HCT116 (cell line): ENCODE measurements around the gene LRRC1. TPM values are rescaled to one million over a fixed set of nuclear protein-coding genes. Genes with fewer than 3 reads are reported as not detected.

ENCODE experiments used
- ATAC-seq: fragments of 200-7000 bp; cut with Tn5 transposase; 2 replicates; pipeline ENCODE4 v1.9.1; 2020; ENCODE audit warnings: mild to moderate bottlenecking, moderate library complexity
- BruUV-seq: library from RNA; stranded (reverse); fragments of 400-500 nt; replicated peaks from 2 replicates; lab custom pipeline; 2021; lab: Mats Ljungman, UMichigan
- CTCF ChIA-PET: fragments of 300-600 bp; sonication (Branson Sonifier 250); formaldehyde crosslinking; loops from one replicate; lab custom pipeline; 2021; ENCODE audit warnings: antibody characterized with exemption; lab: Charles Lee
- POLR2A ChIA-PET: fragments of 300-600, 350-600 bp; sonication (Branson Sonifier 250); formaldehyde crosslinking; loops from one replicate; lab custom pipeline; 2021; ENCODE audit warnings: antibody characterized with exemption; lab: Charles Lee
- RAD21 ChIA-PET, 2 experiments: fragments of 300-600 bp; sonication (Branson Sonifier 250); formaldehyde crosslinking; loops; one replicate each; lab custom pipeline; 2023; ENCODE audit warnings: low total read pairs in 2 of 2; ENCODE audit not compliant: uncharacterized antibody in 2 of 2, unreplicated experiment in 2 of 2, low non-redundant PET in 1 of 2; lab: Charles Lee
- DNase-seq: peaks from one replicate; pipeline ENCODE4 v3.0.0-alpha.2; 2010; ENCODE audit warnings: low read depth, low spot score
- H2AFZ ChIP-seq: fragments of 200-600 bp; shearing (Covaris generic), sonication (generic); 2 replicates; pipeline ENCODE4 v1.6.1; 2017; ENCODE audit warnings: low read depth, mixed run types, mixed read lengths, antibody characterized with exemption, low read length; ENCODE audit not compliant: poor library complexity, severe bottlenecking
- H3K27ac ChIP-seq: 2 replicates; pipeline ENCODE4 v1.5.1; 2012; ENCODE audit warnings: low read depth, low read length
- H3K27me3 ChIP-seq: fragments of 200-600 bp; sonication (generic); 2 replicates; pipeline ENCODE4 v1.6.1; 2016; ENCODE audit warnings: mixed run types, low read length, mixed read lengths; ENCODE audit not compliant: insufficient read depth
- H3K36me3 ChIP-seq, 2 experiments: fragments of 200-500 bp in 1 of 2; fragments of 200-600 bp in 1 of 2; sonication (Bioruptor generic) in 1 of 2; sonication (generic) in 1 of 2; 2 replicates each; pipeline versions ENCODE4 v1.5.1 to v1.6.1; 2014 to 2016; ENCODE audit warnings: low read length in 2 of 2, inconsistent platforms in 1 of 2, mixed read lengths in 1 of 2, mixed run types in 1 of 2; ENCODE audit not compliant: insufficient read depth in 2 of 2, control insufficient read depth in 1 of 2
- H3K4me1 ChIP-seq, 2 experiments: fragments of 200-600 bp in 1 of 2; sonication (generic) in 1 of 2; 2 replicates each; pipeline versions ENCODE4 v1.5.1 to v1.6.1; 2012 to 2017; ENCODE audit warnings: low read length in 2 of 2, inconsistent platforms in 1 of 2, mild to moderate bottlenecking in 1 of 2, mixed read lengths in 1 of 2, mixed run types in 1 of 2, moderate library complexity in 1 of 2; ENCODE audit not compliant: insufficient read depth in 2 of 2, control insufficient read depth in 1 of 2
- H3K4me2 ChIP-seq: fragments of 200-600 bp; sonication (generic); 2 replicates; pipeline ENCODE4 v1.6.1; 2017; ENCODE audit warnings: mixed run types, low read length, mixed read lengths
- H3K4me3 ChIP-seq, 2 experiments: fragments of 200-600 bp in 1 of 2; sonication (generic) in 1 of 2; replicated peaks in 1 of 2; 2 replicates each; pipeline ENCODE4 v1.5.1; 2011 to 2016; ENCODE audit warnings: low read length in 2 of 2, control low read depth in 1 of 2, low read depth in 1 of 2, mild to moderate bottlenecking in 1 of 2, mixed read lengths in 1 of 2, mixed run types in 1 of 2
- H3K79me2 ChIP-seq: fragments of 200-600 bp; sonication (generic); 2 replicates; pipeline ENCODE4 v1.6.1; 2017; ENCODE audit warnings: mild to moderate bottlenecking, mixed run types, low read length, moderate library complexity, mixed read lengths; ENCODE audit not compliant: insufficient read depth
- H3K9ac ChIP-seq: fragments of 200-600 bp; sonication (generic); 2 replicates; pipeline ENCODE4 v1.6.1; 2016; ENCODE audit warnings: low read length, mixed read lengths
- H3K9me2 ChIP-seq: fragments of 200-600 bp; sonication (generic), shearing (Covaris generic); 2 replicates; pipeline ENCODE4 v1.6.1; 2017; ENCODE audit warnings: mixed run types, mild to moderate bottlenecking, moderate library complexity; ENCODE audit not compliant: insufficient read depth
- H3K9me3 ChIP-seq, 2 experiments: fragments of 200-500 bp in 1 of 2; fragments of 200-600 bp in 1 of 2; sonication (Bioruptor generic) in 1 of 2; sonication (generic) in 1 of 2; 2 replicates each; pipeline ENCODE4 v1.6.1; 2014 to 2017; ENCODE audit warnings: low read length in 2 of 2, mixed read lengths in 2 of 2, inconsistent platforms in 1 of 2, low read depth in 1 of 2, mild to moderate bottlenecking in 1 of 2, mixed run types in 1 of 2, moderate library complexity in 1 of 2; ENCODE audit not compliant: control insufficient read depth in 1 of 2, insufficient read depth in 1 of 2
- H4K20me1 ChIP-seq: fragments of 200-600 bp; sonication (generic), shearing (Covaris generic); 2 replicates; pipeline ENCODE4 v1.6.1; 2017; ENCODE audit warnings: mixed run types, mild to moderate bottlenecking, moderate library complexity; ENCODE audit not compliant: insufficient read depth
- CBX3 ChIP-seq: IDR thresholded peaks from 2 replicates; pipeline ENCODE4 v1.6.1; 2012; ENCODE audit warnings: low read depth
- EZH2phosphoT487 ChIP-seq: fragments of 200-600 bp; IDR thresholded peaks from 2 replicates; pipeline ENCODE4 v1.6.1; 2018; ENCODE audit warnings: antibody characterized with exemption, borderline replicate concordance
- RAD21 ChIP-seq: IDR thresholded peaks from 2 replicates; pipeline ENCODE4 v1.6.1; 2012; ENCODE audit warnings: low read depth, mild to moderate bottlenecking
- SIN3A ChIP-seq: IDR thresholded peaks from 2 replicates; pipeline ENCODE4 v1.6.1; 2012; ENCODE audit warnings: low read depth
- ZFX ChIP-seq: fragments of 450-650 bp; IDR thresholded peaks from 2 replicates; pipeline ENCODE4 v1.6.1; 2017
- intact Hi-C: fragments of 100-400 bp; cut with micrococcal nuclease; formaldehyde crosslinking; loops from 2 replicates; pipeline ENCODE4 v1.10.0; 2022
- total RNA-seq: library from RNA; stranded (reverse); gene quantifications from one replicate; pipeline ENCODE4 v1.2.1, GENCODE V29; 2021; ENCODE audit not compliant: unreplicated experiment
- TF ChIP-seq, protein P1 (sequence below): IDR thresholded peaks from 2 replicates; pipeline ENCODE4 v1.6.1; 2012; ENCODE audit warnings: low read depth
- TF ChIP-seq, protein P2 (sequence below), 3 experiments: fragments of 200-600 bp in 1 of 3; sonication (generic) in 1 of 3; IDR thresholded peaks in 2 of 3; conservative IDR thresholded peaks in 1 of 3; 2 replicates each; pipeline ENCODE4 v1.5.1; 2012 to 2017; ENCODE audit warnings: low read depth in 2 of 3, low read length in 2 of 3, antibody characterized with exemption in 1 of 3, borderline replicate concordance in 1 of 3, control low read depth in 1 of 3, mild to moderate bottlenecking in 1 of 3, mixed read lengths in 1 of 3, mixed run types in 1 of 3, moderate library complexity in 1 of 3; ENCODE audit not compliant: insufficient read depth in 1 of 3

The LRRC1 gene
- total RNA-seq, 1 experiment from 2014 or later = 19.8 TPM

DNA sequence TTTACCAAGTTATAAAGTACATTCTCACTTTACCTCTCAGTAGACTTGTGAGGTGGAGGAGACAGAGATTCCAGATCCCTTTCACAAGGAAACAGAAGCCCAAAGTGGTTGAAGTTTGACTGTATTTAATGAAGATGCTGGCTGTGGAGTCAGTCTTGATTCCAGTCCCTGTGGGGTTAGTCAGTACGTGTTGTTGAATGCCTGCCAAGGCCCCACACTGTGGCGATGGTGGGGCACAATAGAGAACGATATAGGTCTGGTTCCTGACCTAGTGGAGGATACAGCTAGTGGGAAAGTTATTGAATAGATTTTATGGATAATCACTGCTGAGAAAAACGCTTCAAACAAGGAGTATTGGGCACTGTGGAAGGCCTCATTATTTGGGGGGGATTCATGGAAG, 71.4 kb downstream of the LRRC1 start:
- Histone ChIP-seq H3K9me2 (no peaks in the 10 kb centered on the region), H3K4me1 (peaks cover 6 to 8% of the 10 kb centered on the region in 2 experiments), H3K4me3 (no peak overlapping the region), H2AFZ (no peak overlapping the region), H3K9me3 (no peaks in the 10 kb centered on the region), H3K36me3 (no peaks in the 10 kb centered on the region), H3K9ac (no peak overlapping the region), H3K4me2 (no peak overlapping the region), H4K20me1 (no peaks in the 10 kb centered on the region)
- ChIA-PET RAD21 (no interaction called here), POLR2A (no interaction called here)
- intact Hi-C loops = no loop called here
- BruUV-seq = no TSS peak
- no peak for TF ChIP-seq EZH2phosphoT487
- no peak for TF ChIP-seq RAD21
- TF ChIP-seq, protein P1, sequence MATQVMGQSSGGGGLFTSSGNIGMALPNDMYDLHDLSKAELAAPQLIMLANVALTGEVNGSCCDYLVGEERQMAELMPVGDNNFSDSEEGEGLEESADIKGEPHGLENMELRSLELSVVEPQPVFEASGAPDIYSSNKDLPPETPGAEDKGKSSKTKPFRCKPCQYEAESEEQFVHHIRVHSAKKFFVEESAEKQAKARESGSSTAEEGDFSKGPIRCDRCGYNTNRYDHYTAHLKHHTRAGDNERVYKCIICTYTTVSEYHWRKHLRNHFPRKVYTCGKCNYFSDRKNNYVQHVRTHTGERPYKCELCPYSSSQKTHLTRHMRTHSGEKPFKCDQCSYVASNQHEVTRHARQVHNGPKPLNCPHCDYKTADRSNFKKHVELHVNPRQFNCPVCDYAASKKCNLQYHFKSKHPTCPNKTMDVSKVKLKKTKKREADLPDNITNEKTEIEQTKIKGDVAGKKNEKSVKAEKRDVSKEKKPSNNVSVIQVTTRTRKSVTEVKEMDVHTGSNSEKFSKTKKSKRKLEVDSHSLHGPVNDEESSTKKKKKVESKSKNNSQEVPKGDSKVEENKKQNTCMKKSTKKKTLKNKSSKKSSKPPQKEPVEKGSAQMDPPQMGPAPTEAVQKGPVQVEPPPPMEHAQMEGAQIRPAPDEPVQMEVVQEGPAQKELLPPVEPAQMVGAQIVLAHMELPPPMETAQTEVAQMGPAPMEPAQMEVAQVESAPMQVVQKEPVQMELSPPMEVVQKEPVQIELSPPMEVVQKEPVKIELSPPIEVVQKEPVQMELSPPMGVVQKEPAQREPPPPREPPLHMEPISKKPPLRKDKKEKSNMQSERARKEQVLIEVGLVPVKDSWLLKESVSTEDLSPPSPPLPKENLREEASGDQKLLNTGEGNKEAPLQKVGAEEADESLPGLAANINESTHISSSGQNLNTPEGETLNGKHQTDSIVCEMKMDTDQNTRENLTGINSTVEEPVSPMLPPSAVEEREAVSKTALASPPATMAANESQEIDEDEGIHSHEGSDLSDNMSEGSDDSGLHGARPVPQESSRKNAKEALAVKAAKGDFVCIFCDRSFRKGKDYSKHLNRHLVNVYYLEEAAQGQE = no peak
- no peak for TF ChIP-seq ZFX
- TF ChIP-seq SIN3A = no peak
- TF ChIP-seq CBX3 = no peak
- TF ChIP-seq, protein P2, sequence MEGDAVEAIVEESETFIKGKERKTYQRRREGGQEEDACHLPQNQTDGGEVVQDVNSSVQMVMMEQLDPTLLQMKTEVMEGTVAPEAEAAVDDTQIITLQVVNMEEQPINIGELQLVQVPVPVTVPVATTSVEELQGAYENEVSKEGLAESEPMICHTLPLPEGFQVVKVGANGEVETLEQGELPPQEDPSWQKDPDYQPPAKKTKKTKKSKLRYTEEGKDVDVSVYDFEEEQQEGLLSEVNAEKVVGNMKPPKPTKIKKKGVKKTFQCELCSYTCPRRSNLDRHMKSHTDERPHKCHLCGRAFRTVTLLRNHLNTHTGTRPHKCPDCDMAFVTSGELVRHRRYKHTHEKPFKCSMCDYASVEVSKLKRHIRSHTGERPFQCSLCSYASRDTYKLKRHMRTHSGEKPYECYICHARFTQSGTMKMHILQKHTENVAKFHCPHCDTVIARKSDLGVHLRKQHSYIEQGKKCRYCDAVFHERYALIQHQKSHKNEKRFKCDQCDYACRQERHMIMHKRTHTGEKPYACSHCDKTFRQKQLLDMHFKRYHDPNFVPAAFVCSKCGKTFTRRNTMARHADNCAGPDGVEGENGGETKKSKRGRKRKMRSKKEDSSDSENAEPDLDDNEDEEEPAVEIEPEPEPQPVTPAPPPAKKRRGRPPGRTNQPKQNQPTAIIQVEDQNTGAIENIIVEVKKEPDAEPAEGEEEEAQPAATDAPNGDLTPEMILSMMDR (IDR thresholded peaks at IDR 0.05 in 2 of 3, conservative IDR thresholded peaks at IDR 0.05 in 1 of 3; ENCODE audit: borderline replicate concordance in 1 of 3, insufficient read depth in 1 of 3, low read depth in 2 of 3, low read length in 2 of 3) = no peak
- TF ChIP-seq, all 23 proteins: peak for 0
- H3K79me2 ChIP-seq = peaks cover 14% of the 10 kb centered on the region
- DNase-seq (no peak), ATAC-seq (no peak)
- CTCF ChIA-PET = no interaction called here
- H3K27ac ChIP-seq = no peak overlapping the region
- H3K27me3 ChIP-seq = no peaks in the 10 kb centered on the region
